Lower leg skin (tissue), 4 donors: ENCODE results near the gene MARS1. TPM values are rescaled to one million over a fixed set of nuclear protein-coding genes. Genes with fewer than 3 reads are reported as not detected.

ENCODE experiments used
- DNase-seq, 2 donors: peaks; one replicate each; pipeline ENCODE4 v3.0.0-alpha.2; 2019; ENCODE audit warnings: low spot score in 2 of 2
- H3K4me3 ChIP-seq: fragments of 200-600 bp; sonication (generic); 2 replicates; pipeline ENCODE4 v1.5.1; 2017; ENCODE audit warnings: mild to moderate bottlenecking, low read depth; ENCODE audit not compliant: poor library complexity, severe bottlenecking
- POLR2A ChIP-seq, 2 donors: fragments of 450-650 bp; IDR thresholded peaks; one replicate each; pipeline ENCODE4 v1.6.1; 2016 to 2017; ENCODE audit warnings: antibody characterized with exemption in 2 of 2, mild to moderate bottlenecking in 1 of 2, moderate library complexity in 1 of 2
- WGBS, 2 donors: methylation state at CpG; one replicate each; pipeline ENCODE4 v1.1.5; 2018; 5-methylcytosine and 5-hydroxymethylcytosine counted together
- intact Hi-C: fragments of 100-400 bp; cut with DNase I; formaldehyde crosslinking; loops from one replicate; pipeline ENCODE4 v1.15.0; 2023; ENCODE audit warnings: low total_unique reads
- total RNA-seq, 4 donors: library from RNA; depleted of rRNA; stranded (reverse); fragments of >200 nt; gene quantifications; one replicate each; pipeline ENCODE4 v1.1.0, GENCODE V29; 2016
- TF ChIP-seq, protein P1 (sequence below), 3 donors: fragments of 450-650 bp; IDR thresholded peaks; one replicate each; pipeline ENCODE4 v1.5.1; 2016; ENCODE audit warnings: antibody characterized with exemption in 3 of 3, mild to moderate bottlenecking in 3 of 3, moderate library complexity in 2 of 3

The MARS1 gene
- total RNA-seq, 4 donors from 2014 or later = 37.7 to 386 (median 51.4) TPM

DNA sequence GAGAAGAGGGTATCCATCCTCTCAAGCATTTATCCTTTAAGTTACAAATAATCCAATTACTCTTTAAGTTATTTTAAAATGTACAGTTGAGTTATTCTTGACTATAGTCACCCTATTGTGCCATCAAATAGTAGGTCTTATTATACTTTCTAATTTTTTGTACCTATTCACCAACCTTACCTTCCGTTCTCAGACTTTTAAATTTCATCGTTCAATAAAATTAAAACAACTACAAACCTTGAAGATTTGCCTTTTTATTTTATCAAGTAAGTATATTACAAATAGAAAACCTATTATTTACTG is 60.1 kb downstream of the MARS1 start:
- no peak for DNase-seq
- no peak overlapping the region for H3K4me3 ChIP-seq
- intact Hi-C loops = no loop called here
- no peak for TF ChIP-seq POLR2A (IDR thresholded peaks at IDR 0.05)
- TF ChIP-seq, protein P1, sequence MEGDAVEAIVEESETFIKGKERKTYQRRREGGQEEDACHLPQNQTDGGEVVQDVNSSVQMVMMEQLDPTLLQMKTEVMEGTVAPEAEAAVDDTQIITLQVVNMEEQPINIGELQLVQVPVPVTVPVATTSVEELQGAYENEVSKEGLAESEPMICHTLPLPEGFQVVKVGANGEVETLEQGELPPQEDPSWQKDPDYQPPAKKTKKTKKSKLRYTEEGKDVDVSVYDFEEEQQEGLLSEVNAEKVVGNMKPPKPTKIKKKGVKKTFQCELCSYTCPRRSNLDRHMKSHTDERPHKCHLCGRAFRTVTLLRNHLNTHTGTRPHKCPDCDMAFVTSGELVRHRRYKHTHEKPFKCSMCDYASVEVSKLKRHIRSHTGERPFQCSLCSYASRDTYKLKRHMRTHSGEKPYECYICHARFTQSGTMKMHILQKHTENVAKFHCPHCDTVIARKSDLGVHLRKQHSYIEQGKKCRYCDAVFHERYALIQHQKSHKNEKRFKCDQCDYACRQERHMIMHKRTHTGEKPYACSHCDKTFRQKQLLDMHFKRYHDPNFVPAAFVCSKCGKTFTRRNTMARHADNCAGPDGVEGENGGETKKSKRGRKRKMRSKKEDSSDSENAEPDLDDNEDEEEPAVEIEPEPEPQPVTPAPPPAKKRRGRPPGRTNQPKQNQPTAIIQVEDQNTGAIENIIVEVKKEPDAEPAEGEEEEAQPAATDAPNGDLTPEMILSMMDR (IDR thresholded peaks at IDR 0.05) = no peak
- WGBS, 2 donors = 92 to 99% methylated on average over 2 of the region's 2 CpGs

DNA sequence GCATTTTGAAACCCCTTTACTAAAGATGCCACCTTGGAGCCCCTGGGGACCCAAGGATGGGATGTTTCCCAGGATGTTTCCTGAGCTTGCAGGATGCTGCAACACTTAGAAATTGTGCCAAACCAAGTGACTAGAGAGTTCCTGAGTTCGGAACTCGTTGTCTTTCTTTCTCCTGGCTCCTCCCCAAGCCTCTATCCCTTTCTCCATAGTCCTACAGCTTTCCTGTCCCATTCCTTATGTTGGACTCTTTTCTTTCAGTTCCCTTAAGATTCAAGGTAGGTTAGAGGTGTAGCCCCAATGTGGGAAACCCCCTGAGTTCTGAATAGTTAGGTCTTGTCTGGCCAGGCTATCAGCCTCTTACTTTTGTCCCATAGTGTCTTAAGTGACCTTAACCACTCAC is 60.6 kb downstream of the MARS1 start:
- no peak for DNase-seq
- intact Hi-C loops = no loop called here
- H3K4me3 ChIP-seq = no peak overlapping the region
- 32 to 42% methylated on average over 2 of the region's 2 CpGs for WGBS, 2 donors
- no peak for TF ChIP-seq POLR2A (IDR thresholded peaks at IDR 0.05)
- TF ChIP-seq, protein P1 (IDR thresholded peaks at IDR 0.05) = no peak

DNA sequence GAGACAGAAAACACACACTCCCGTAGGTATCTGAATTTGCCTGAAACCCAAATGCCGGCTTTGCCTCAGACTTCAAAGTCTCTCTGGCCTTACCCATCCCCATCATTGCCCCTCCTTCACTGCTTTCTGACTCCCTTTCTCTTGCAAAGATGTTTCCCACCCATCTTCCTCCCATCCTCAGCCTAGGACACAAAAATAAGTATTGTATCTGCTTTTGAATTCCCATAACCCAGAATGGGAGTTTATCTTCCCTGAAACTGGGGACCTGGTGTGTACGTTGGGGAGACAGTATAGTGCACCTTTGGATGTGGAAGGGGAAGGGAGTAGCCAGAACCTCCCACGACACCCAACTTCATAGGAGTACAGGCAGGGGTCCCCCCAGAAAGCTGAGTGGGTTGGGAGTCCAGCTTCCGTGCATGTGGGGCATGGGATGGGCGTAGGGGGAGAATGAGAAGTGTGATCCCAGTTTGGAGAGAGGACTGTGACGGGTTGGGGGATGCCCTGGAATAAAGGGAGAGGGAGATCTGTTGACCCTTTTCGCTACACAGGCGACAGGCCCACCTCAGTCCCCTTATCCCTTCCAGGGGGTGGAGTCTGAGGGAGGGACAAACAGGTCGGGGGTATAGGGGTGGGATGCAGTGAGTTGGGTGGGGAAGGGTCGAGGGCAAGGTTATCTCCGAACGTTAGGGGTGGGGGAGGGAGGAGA is 61.5 kb downstream of the MARS1 start:
- WGBS, 2 donors = 34% methylated on average over 13 of the region's 13 CpGs
- intact Hi-C loops = no loop called here
- no peak for DNase-seq
- TF ChIP-seq, protein P1 (IDR thresholded peaks at IDR 0.05) = no peak
- no peak for TF ChIP-seq POLR2A (IDR thresholded peaks at IDR 0.05)
- H3K4me3 ChIP-seq = no peak overlapping the region

DNA sequence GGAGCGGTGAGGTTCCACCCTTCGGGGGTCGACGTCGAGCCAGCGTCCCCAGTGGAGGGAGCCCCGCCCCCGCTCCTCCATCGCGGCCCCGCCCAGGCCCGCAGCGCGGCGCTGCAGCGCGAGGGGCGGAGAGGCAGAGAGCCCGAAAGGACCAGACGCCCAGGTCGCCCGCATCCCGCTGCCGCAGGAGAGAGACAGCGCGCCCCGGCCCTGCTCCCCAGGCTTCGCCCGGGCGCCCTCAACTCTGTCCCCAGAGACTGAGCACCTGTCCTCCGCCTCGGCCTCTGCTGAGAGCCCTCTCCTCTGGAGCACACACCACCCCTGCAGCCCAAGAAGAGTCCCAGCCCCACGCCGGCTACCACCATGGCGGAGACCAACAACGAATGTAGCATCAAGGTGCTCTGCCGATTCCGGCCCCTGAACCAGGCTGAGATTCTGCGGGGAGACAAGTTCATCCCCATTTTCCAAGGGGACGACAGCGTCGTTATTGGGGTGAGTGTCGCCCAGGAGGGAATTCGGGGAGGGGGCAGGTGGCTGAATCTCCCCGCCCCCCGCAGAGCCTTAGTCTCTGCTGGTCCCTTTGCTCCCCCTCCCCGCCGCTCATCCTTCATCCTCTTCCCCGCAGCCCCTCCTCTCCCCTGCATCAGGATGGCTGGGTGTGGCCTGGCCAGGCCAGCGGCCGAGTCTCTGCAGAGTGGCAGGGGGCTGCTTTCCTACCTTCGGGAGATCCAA is 62.2 kb downstream of the MARS1 start, which contains the start of gene KIF5A:
Gene KIF5A, plus strand, starts transcription at position 136 of the 732 bp plus-strand sequence. Its CDS starts 228 bp downstream, at position 364.
- no peak within 1 kb of the TSS for H3K4me3 ChIP-seq
- intact Hi-C loops = no loop called here
- 9 to 12% methylated on average over 33 to 39 of the region's 52 CpGs for WGBS, 2 donors
- DNase-seq = no peak
- TF ChIP-seq, protein P1 (IDR thresholded peaks at IDR 0.05) = no peak
- no peak for TF ChIP-seq POLR2A (IDR thresholded peaks at IDR 0.05)

DNA sequence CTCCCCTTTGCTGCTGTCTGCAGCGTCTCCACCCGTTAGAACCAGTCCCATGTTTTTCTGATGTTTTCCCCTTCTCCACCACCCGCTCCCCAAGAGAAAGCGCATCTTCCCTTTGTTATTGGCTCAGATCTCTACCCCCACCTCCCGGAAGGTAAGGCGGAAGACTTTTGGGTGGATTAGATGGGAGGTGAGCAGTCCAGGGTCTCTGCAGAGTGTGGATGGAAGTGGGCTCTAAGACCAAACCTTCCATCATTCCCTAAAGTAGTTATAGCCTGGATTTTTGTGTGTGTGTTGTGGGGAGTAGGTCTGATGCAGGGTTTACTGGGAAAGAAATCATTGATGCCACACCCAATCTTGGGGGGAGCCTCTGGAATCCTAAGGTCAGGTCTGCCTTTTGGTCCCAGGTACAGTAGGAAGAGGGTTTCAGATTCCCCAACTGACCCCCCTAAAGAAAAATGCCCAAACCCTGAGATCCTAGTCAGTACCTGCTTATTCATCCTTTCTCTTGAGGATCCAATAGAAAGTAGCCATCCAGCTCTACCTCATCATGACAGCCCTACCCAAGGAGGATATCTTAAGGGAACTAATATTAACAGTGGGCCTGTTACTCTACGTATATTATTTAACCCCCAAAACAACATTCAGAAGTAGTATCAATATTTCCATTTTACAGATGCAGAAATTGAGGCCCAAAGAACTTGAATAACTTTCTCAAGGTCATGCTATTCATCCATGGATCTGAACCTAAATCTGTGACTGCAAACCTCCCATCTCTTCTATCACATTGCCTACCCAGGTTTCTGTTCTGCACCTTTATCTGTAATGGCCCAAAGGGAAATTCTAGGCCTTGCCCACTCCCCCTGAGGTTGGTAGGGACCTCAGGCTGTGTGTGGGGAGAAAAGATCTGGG is 63.0 kb downstream of the MARS1 start:
- DNase-seq = no peak
- intact Hi-C loops = no loop called here
- no peak for TF ChIP-seq POLR2A (IDR thresholded peaks at IDR 0.05)
- TF ChIP-seq, protein P1 (IDR thresholded peaks at IDR 0.05) = no peak
- WGBS, 2 donors = 71 to 73% methylated on average over 7 of the region's 7 CpGs
- H3K4me3 ChIP-seq = no peak overlapping the region
